Endothelial cell of umbilical vein (primary cell): ENCODE data around the gene PPP3CA. TPM values are rescaled to one million over a fixed set of nuclear protein-coding genes. Genes with fewer than 3 reads are reported as not detected.

ENCODE experiments used
- BruUV-seq: library from RNA; stranded (reverse); fragments of 400-500 nt; replicated peaks from 2 replicates; lab custom pipeline; 2021; lab: Mats Ljungman, UMichigan
- CTCF ChIA-PET: fragments of 300-600, 350-600 bp; sonication (Branson Sonifier 250); formaldehyde crosslinking; loops from one replicate; lab custom pipeline; 2021; ENCODE audit warnings: antibody characterized with exemption, inconsistent platforms; lab: Charles Lee
- POLR2A ChIA-PET: fragments of 300-600, 350-600 bp; sonication (Branson Sonifier 250); formaldehyde crosslinking; loops from one replicate; lab custom pipeline; 2021; ENCODE audit warnings: antibody characterized with exemption, inconsistent platforms; lab: Charles Lee
- DNase-seq: peaks from one replicate; pipeline ENCODE4 v3.0.0-alpha.2; 2011; ENCODE audit warnings: low read depth, low spot score
- FAIRE-seq: peaks from 2 replicates; lab custom pipeline; 2011; peaks lifted over from hg19 to GRCh38; lab: Jason Lieb, UNC
- H2AFZ ChIP-seq: 2 replicates; pipeline ENCODE4 v1.6.0; 2012; ENCODE audit warnings: low read depth, low read length, control low read depth, inconsistent platforms
- H3K27ac ChIP-seq: 2 replicates; pipeline ENCODE4 v1.5.1; 2011; ENCODE audit warnings: low read depth, mild to moderate bottlenecking, control low read depth, low read length, moderate library complexity; ENCODE audit not compliant: insufficient read depth
- H3K27me3 ChIP-seq, 2 experiments: 2 replicates each; pipeline versions ENCODE4 v1.6.0 to v1.6.1; 2011; ENCODE audit warnings: low read length in 2 of 2, mixed read lengths in 1 of 2; ENCODE audit not compliant: control insufficient read depth in 2 of 2, insufficient read depth in 2 of 2
- H3K36me3 ChIP-seq, 2 experiments: 2 replicates in 1 of 2; 3 replicates in 1 of 2; pipeline ENCODE4 v1.5.1; 2011; ENCODE audit warnings: low read length in 2 of 2, mild to moderate bottlenecking in 1 of 2, moderate library complexity in 1 of 2; ENCODE audit not compliant: control insufficient read depth in 2 of 2, insufficient read depth in 2 of 2; ENCODE audit errors: extremely low read depth in 1 of 2
- H3K4me1 ChIP-seq: 3 replicates; pipeline ENCODE4 v1.5.1; 2011; ENCODE audit warnings: mild to moderate bottlenecking, low read length; ENCODE audit not compliant: control insufficient read depth, insufficient read depth; ENCODE audit errors: extremely low read depth
- H3K4me2 ChIP-seq: 2 replicates; pipeline ENCODE4 v1.6.1; 2011; ENCODE audit warnings: low read length, control low read depth, mixed read lengths; ENCODE audit not compliant: insufficient read depth
- H3K4me3 ChIP-seq, 3 experiments: fragments of 200-600 bp in 1 of 3; sonication (generic), shearing (Covaris generic) in 1 of 3; replicated peaks in 1 of 3; 2 replicates each; pipeline ENCODE4 v1.5.1; 2011 to 2016; ENCODE audit warnings: control low read depth in 3 of 3, low read length in 3 of 3, mild to moderate bottlenecking in 2 of 3, inconsistent platforms in 1 of 3, low read depth in 1 of 3, moderate library complexity in 1 of 3; ENCODE audit not compliant: insufficient read depth in 1 of 3
- H3K79me2 ChIP-seq: 2 replicates; pipeline ENCODE4 v1.6.0; 2012; ENCODE audit warnings: low read length, inconsistent platforms; ENCODE audit not compliant: control insufficient read depth, insufficient read depth
- H3K9ac ChIP-seq: replicated peaks from 2 replicates; pipeline ENCODE3; 2011; ENCODE audit warnings: low read length, control low read depth; ENCODE audit not compliant: insufficient read depth; ENCODE audit errors: extremely low read depth
- H3K9me1 ChIP-seq: replicated peaks from 3 replicates; pipeline ENCODE4 v1.6.0; 2011; ENCODE audit warnings: mild to moderate bottlenecking, low read length; ENCODE audit not compliant: control insufficient read depth, insufficient read depth; ENCODE audit errors: extremely low read depth
- H3K9me3 ChIP-seq: replicated peaks from 2 replicates; pipeline ENCODE4 v1.5.1; 2012; ENCODE audit warnings: low read length, inconsistent platforms; ENCODE audit not compliant: control insufficient read depth, insufficient read depth
- H4K20me1 ChIP-seq: replicated peaks from 2 replicates; pipeline ENCODE3; 2011; ENCODE audit warnings: mild to moderate bottlenecking, low read length; ENCODE audit not compliant: control insufficient read depth, insufficient read depth; ENCODE audit errors: extremely low read depth
- CTCF ChIP-seq, 2 donors: IDR thresholded peaks; 1 replicate in 1 of 2; 2 replicates in 1 of 2; pipeline ENCODE4 v1.5.1; 2011; ENCODE audit warnings: low read length in 2 of 2, mild to moderate bottlenecking in 2 of 2, moderate library complexity in 2 of 2, control low read depth in 1 of 2, inconsistent platforms in 1 of 2, low read depth in 1 of 2; ENCODE audit not compliant: insufficient read depth in 1 of 2; ENCODE audit errors: extremely low read depth in 1 of 2
- EZH2 ChIP-seq: IDR thresholded peaks from 2 replicates; pipeline ENCODE4 v1.6.1; 2012; ENCODE audit warnings: borderline replicate concordance, low read depth, mild to moderate bottlenecking, moderate library complexity, low read length, inconsistent platforms; ENCODE audit not compliant: severe bottlenecking
- FOS ChIP-seq: IDR thresholded peaks from 2 replicates; pipeline ENCODE4 v1.6.1; 2011; ENCODE audit warnings: mild to moderate bottlenecking, low read length, moderate library complexity, borderline replicate concordance; ENCODE audit not compliant: insufficient read depth
- GATA2 ChIP-seq: IDR thresholded peaks from 2 replicates; pipeline ENCODE4 v1.7.0; 2011; ENCODE audit warnings: low read depth, mild to moderate bottlenecking, moderate library complexity, mixed read lengths, low read length; ENCODE audit not compliant: insufficient read length, insufficient read depth
- JUN ChIP-seq: IDR thresholded peaks from 2 replicates; pipeline ENCODE4 v1.6.1; 2011; ENCODE audit warnings: borderline replicate concordance, low read depth; ENCODE audit not compliant: insufficient read length, insufficient read depth
- MAX ChIP-seq: IDR thresholded peaks from 2 replicates; pipeline ENCODE4 v1.6.1; 2011; ENCODE audit not compliant: insufficient read depth, insufficient read length
- MYC ChIP-seq: IDR thresholded peaks from one replicate; pipeline ENCODE4 v1.6.1; 2011; ENCODE audit warnings: mild to moderate bottlenecking, low read depth, low read length
- POLR2A ChIP-seq: IDR thresholded peaks from 2 replicates; pipeline ENCODE4 v1.6.1; 2012; ENCODE audit warnings: low read depth, mild to moderate bottlenecking, control low read depth, low read length
- POLR2AphosphoS5 ChIP-seq: IDR thresholded peaks from 2 replicates; pipeline ENCODE4 v1.6.1; 2012; ENCODE audit warnings: low read depth, mild to moderate bottlenecking, control low read depth, low read length, moderate library complexity; ENCODE audit not compliant: insufficient read depth
- dilution Hi-C: fragments of 300-500 bp; cut with MboI; formaldehyde crosslinking; loops from one replicate; pipeline ENCODE4 v1.15.0; 2019; ENCODE audit warnings: low sequenced_read_pairs; ENCODE audit not compliant: extremely low pct_ligation_motif_present
- intact Hi-C: fragments of 100-400 bp; cut with micrococcal nuclease; formaldehyde crosslinking; loops from one replicate; pipeline ENCODE4 v1.10.0; 2022
- polyA plus RNA-seq, 4 experiments: library from polyadenylated mRNA; depleted of rRNA in 3 of 4; stranded (reverse) in 3 of 4; unstranded in 1 of 4; fragments of >200 nt; gene quantifications; 2 replicates each; pipeline versions ENCODE4 v1.2.1 to v1.2.3, GENCODE V29; 2011 to 2012; ENCODE audit warnings: missing spikeins in 1 of 4
- total RNA-seq: library from RNA; stranded (reverse); gene quantifications from 2 replicates; pipeline ENCODE4 v1.2.3, GENCODE V29; 2021

PPP3CA gene
- total and polyA plus RNA-seq, 2 donors (not counting 3 experiments of a cell fraction or from before 2014, with no cell fraction given), result 7.0 to 43.3 TPM

GRCh38 chr4:101286663-101287062, 60.7 kb downstream of the PPP3CA start:
- Histone ChIP-seq H3K27me3 (no peaks in the 10 kb centered on the region), H2AFZ (no peak overlapping the region), H4K20me1 (peaks cover 5% of the 10 kb centered on the region), H3K36me3 (no peaks in the 10 kb centered on the region), H3K79me2 (no peaks in the 10 kb centered on the region), H3K4me1 (peaks cover 8% of the 10 kb centered on the region), H3K27ac (no peak overlapping the region), H3K9ac (no peak overlapping the region), H3K4me2 (no peak overlapping the region), H3K4me3 (no peak overlapping the region), H3K9me1 (no peaks in the 10 kb centered on the region), H3K9me3 (no peaks in the 10 kb centered on the region)
- CTCF ChIA-PET, result no interaction called here
- BruUV-seq, result no TSS peak
- POLR2A ChIA-PET, result no interaction called here
- DNase-seq (no peak), FAIRE-seq (no peak)
- dilution Hi-C loops, result no loop called here
- intact Hi-C loops, result no loop called here
- TF ChIP-seq GATA2 (no peak), POLR2AphosphoS5 (no peak), POLR2A (no peak), JUN (no peak), MAX (no peak), CTCF (IDR thresholded peaks at IDR 0.05; ENCODE audit: extremely low read depth in 1 of 2, insufficient read depth in 1 of 2, low read depth in 1 of 2, low read length in 2 of 2) (no peak), MYC (no peak), FOS (no peak), EZH2 (no peak)
